HG02588 (cell line): ENCODE data around the gene HERC4.
A peak's percentile ranks its signal among the peaks of the same experiment; 100 is the strongest.
"Not testable (repeated sequence)": the region's sequence is repeated elsewhere in the genome, so short reads cannot be mapped to it uniquely, and the experiment has no call there.

Experiments
- ATAC-seq: cut with Tn5 transposase; IDR thresholded peaks from one replicate; pipeline ENCODE4 v1.9.1; 2021; ENCODE audit warnings: mild to moderate bottlenecking, moderate library complexity; ENCODE audit not compliant: unreplicated experiment

The HERC4 gene

GRCh38 chr10:67884842-67885670, 190.0 kb downstream of the HERC4 start:
- ATAC-seq: peak; percentile 60

- peak; percentile 83 for ATAC-seq
Measured at GRCh38 chr10:67884313-67884841, 190.7 kb downstream of the HERC4 start, which contains the start of gene SIRT1. Gene SIRT1 (plus strand): TSS chr10:67884656. CDS start chr10:67884722, 66 bp downstream.

DNA sequence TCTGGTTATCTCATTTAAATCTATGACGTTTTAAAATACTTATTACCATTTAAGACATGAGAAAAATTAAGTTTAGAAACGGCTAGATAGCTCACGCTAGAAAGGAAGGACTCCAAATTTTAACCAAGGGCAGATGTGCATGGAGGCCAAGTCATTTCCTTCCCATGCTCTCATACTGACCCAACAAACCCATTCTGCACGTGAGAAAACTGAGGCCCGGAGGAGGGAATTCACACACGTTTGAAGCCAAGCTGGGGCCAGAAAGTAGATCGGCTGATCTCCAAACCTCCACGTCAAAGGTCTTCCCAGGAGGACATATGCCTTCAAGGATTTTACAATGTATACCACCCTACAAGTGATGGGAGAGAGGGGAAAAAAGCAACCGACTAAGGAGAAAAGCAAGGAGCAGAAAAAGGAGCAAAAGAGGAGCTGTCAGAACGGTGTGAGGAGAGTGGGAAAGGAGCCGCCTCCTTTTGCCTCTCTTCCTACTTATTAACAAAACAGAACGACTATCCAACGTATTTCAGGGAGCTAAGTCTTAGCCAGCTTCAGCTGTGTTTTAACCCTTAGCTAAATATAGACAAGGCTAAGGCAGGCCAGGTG, 191.3 kb downstream of the HERC4 start:
- no peak for ATAC-seq

DNA sequence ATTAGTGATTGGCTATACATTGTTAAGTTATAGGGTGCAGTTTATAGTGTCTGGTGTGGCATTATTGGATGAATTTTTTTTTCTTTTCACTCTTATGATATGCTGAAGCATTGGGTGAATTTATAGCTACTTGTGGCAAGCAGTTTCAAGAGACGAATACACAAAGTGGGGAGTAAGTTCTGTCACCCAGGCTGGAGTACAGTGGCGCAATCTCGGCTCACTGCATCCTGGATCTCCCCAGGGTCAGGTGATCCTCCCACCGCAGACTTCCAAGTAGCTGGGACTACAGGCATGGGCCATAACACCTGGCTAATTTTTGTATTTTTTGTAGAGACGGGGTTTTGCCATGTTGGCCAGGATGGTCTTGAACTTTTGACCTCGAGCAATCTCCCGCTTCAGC, 196.9 kb downstream of the HERC4 start:
- ATAC-seq: no peak

DNA sequence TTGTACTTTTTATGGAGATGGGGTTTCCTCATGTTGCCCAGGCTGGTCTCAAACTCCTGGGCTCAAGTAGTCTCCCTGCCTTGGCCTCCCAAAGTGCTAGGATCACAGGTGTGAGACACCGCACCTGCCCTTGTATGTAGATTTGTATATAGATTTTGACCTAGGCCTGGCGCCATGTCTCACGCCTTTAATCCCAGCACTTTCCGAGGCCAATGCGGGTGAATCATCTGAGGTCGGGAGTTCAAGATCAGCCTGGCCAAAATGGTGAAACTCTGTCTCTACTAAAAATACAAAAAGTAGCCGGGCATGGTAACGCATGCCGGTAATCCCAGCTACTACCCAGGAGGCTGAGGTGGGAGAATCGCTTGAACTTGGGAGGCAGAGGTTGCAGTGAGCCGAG, 197.7 kb downstream of the HERC4 start:
- ATAC-seq: not testable (repeated sequence)

GRCh38 chr10:67875340-67876238, 199.5 kb downstream of the HERC4 start:
- ATAC-seq: no peak
